GM18520 (cell line): Measurements from ENCODE around the gene KIAA1755.

Experiments used
- ATAC-seq: cut with Tn5 transposase; IDR thresholded peaks from one replicate; pipeline ENCODE4 v1.9.1; 2021; ENCODE audit not compliant: unreplicated experiment

The KIAA1755 gene

DNA sequence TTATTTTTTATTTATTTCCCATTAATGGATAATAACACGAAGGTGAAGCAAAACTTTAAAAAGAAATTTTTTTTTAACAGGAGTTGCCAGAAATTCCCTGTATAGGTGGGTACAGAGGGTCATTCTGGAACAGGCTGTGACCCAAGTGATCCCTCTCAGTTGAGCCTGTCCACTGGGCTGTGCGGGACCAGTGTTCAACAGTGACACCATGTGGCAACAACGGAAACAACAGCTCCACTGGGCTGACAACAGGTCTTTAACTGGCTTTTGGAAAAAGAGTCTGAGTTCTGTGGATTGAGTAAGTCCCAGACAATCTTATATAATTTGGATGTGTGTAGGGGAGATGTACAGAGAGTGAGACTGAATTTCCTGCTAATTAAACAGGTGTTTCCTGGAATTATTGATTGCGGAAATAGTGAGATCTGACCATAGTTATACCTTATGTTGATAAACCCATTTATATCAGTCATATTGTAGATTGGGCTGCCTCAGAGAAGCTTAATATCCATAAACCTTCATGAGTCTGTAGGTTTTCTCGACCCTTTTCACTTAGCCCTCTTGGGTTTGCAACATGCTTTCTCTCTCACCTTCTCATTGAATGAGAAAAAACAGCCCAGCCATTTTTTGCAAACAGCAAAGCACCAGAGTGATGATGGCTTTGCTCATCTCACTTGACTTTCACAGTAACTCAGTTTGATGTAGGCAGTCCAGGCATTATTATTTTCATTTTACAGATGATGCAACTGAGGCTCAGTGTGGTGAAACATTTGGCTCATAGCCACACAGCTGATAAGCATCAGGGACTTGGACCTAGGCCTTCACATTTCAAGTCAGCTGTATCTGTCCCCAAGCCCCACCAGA is 17.5 kb downstream of the KIAA1755 start:
- ATAC-seq, result no peak

DNA sequence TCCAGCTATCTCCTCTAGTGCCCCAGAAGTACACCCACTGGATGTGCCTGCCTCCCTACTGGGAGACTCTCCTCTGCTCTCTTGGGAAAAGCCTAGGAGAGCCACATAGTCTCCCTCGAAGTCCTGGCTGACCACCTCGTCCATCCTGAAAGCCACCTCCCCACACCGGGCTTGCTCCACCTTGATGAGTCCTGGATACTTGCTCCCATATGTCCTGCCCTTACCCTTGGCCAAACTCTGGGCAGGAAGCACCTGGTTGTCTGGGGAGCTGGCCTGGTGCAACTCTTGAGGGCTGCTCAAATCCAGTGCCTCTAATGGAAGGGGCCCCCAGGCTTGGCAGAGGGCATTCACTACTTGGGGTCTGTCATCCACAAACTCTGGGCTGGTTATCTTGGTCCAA is 19.3 kb downstream of the KIAA1755 start:
- no peak for ATAC-seq

DNA sequence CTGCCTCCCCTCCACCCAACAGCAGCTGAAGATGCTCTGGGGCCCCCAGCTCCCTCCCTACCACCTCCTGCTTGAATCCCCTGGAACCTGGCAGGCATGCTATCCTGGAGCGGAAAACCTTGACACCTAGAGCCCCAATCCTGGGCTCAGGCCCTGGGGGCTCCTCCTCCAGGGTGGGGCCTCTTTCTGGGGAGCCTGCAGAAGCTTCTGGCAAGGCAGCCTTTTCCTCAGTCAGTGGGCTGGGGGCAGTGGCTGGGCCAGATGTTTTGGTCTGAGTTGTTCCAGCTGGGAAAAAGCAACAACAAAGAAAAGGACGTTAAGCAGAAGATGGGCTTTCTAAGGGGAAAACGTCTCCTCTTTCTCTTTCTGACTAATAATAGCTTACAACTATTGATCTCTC is 21.1 kb downstream of the KIAA1755 start:
- no peak for ATAC-seq

DNA sequence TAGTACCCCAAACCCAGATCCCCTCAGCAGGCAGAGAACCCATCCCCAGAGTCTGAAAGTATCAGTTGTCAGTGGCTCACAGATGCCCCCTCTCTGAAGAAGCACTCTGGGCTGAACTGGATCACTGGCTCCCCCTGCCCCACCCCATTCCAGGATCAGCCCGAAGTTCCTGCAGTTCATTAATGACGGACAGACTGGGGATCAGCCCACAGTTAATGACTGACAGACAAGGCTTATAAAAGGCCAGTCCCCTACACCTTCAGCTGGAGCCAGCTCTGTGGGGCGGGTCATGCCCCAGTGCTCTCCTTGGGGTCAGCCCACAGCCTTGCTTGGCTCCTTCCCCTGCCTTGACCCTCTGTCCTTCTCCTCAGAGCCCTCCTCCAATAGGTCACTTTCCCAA is 21.7 kb downstream of the KIAA1755 start:
- no peak for ATAC-seq

DNA sequence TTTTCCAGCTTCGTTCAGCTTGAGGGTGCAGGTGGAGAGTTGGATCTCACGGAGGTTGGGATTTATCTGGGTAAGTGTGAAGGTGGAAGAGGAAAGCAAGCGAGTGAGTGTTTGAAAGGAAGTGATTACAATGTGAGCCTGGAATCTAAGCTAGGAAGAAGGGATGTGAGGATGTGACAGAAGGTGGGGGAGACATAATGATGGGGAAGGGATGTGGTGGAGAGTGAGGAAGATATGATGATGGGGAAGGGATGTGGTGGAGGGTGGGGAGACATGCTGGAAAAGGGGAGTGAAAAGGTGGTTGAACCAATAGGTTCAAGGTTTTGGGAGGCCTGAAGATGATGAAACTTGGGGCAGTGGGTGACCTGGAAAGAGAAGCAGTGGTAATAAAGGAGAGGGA is 23.2 kb downstream of the KIAA1755 start:
- no peak for ATAC-seq

DNA sequence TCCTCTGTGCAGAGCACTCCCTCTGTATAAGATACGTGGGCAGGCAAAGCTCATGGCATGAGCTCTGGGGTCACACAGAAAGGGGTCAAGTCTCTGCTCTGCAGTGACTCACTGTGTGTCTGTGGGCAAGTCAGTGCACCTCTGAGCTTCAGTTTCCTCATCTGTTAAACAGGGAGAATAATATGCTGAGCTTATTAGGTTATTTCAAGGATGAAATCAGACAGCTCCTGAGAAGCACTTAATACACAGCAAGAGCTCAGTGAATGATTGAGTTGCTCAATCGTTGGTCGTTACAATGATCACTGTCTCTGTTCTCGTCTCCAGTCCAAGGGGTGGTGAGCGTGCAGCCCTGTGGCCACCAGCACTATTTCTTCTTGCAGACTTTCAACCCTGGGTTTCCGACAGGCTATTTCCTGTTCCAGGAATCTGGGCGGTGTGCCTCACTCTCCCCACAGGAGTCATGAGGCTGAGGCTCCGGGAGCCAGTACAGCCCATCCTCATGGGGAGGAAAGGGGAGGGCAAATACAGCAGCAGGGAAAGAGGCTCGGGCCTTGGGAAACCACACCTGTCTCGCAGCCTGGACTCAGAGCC is 28.9 kb downstream of the KIAA1755 start:
- no peak for ATAC-seq

DNA sequence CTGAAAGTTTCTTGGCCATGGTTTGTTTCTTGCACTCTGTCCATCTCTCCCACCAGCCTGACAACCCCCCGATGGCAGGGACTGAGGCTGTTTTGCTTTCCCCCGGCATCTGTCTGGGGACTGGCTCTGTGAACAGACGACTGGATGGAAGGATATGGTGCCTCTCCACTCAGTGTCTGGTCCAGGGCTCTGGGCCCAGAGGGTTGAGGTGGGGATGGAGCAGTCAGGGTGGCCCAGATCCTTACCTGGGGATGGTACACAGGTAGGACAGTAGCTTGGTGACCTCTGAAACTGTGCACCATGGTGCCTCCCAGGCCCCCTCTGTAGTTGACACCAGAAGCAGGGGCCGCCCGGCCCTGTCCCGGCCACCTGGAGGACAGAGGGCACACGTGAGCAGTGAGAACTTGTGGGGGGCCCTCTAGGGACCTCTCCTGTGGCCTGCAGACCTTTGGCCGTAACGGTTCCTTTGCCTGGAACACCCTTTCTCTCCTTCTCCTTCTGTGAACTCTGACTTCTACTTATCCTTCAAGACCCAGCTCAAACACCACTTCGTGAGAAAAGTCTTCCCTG is 29.5 kb downstream of the KIAA1755 start:
- no peak for ATAC-seq

DNA sequence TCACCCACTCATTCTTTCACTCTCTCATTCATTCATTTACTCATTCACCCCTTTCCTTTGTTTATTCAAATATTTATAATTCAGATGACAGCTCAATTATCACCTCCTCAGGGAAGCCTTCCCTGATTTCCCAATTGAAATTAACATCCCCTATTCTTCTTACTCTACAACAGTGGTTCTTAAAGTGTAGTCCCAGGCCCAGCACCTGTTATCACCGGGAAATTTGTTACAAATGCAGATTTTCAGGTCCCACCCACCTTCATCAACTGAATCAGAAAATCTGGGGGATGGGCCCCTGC is 30.3 kb downstream of the KIAA1755 start:
- ATAC-seq, result no peak

DNA sequence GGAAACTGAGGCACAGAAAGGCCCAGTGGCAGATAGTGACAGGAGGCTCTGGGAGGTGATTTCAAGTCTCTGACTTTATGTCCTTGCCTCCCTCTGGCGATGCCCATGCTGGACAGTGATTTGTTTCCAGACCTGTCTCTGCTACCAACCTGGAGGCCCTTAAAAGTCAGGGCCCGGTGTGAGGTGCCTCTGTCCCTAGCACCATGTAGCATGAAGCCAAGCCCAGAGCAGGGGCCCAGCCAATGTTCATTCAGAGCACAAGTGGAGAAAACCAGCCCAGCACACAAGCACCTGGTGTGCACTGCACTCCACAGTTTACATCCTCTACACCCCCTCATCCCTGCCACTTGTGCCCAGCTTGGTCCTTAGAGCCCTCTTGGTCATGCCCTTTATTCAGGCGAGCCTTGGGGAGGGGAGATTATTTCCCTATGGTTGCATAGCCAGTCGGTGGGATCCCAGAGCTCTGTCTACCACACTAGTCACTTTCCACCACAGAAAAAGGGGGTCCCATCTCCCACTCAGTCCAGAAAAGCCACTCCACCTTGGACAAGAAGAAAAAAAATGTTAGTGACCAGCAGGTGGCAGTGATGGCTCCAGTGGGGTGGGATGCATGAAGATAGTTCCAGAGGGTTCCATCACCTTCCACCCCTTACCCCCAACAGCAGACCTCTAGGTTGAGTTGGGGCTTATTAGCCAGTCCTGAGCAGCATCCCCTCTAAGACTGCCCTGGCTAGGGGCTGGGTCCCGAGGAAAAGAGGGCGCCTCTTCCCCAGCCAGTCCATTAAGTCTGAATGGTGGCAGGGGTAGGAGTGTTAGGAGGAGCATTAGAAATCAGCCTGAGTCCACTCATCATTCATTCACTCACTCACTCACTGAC is 30.9 kb downstream of the KIAA1755 start:
- no peak for ATAC-seq

DNA sequence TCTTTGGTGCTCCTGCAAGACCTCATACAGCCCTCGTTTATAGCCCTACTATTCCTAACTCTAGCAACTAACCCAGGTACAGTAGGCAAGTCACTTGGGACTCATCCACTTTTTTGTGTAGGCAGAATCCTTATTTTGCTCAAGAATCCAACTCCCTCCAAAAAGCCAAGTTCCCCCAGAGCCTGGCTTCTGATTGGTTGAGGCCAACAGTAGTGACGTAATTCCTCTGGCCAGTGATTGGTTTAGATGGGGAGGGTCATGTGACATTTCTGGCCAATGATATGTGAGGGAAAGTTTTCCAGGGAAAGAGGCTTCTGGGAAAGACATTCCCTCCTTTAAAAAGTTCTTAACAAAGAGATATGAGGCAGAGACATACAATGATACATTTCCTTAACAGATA is 32.1 kb downstream of the KIAA1755 start:
- no peak for ATAC-seq

DNA sequence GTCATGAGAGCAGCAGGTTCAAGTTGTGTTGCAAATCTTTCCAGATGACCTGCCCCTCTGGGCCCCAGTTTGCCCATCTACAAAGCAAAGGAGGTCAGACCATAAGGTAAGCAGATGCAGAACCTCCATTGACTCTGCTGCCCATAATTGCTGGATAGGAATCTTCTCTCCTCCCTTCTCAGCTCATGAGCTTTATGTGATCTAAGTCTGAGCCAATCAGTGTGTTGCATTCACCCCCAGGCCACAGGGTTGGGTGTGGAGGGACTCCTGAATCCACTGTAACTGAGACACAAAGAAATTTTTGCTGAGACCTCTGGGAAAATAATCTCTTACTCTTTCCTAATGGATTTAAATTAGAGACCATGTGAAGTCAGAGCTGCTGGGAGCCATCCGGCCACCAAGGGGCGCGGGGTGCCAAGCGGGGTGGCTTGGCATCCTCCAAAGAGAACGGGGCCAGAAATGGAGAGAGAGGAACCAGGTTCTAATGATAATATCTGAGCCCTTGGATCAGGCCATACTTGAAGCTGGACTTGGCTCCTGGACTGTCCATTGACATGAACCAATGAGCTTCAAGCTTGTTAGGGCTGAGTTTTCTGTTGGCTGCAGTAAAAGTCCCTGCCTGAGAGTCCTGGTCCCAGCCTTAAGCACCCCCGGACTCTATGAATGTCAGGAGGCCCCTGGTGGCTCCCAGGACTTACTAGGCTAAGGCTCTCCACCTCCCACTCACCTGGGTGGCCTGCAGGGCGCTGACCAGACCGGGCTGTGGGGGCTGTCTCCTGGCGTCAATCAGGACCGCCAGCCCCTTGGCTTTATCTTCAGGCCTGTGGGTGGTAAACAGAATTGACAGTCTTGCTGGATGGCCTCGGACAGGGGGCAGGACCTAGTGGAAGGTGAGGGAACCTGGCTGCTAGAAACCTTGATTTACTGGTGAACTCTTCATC is 32.8 kb downstream of the KIAA1755 start:
- ATAC-seq, result no peak

DNA sequence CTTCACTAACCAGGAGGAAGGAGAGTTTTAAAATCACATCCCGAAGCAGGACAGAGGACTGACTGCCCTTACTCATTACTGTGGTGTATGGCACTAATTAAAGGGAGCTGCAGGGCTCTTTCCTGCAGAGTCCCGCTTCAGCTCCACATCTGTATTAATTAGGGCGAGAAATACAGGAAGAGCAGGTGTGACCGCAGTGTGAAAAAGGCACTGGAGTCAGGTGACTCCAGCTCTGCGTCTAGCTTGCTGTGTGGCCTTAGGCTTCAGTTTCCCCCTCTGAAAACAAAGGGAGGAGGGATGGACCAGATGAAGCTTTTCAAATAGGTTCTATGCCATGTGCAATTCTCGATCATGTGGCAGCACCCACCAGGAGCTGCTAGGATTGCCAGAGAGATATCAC is 34.0 kb downstream of the KIAA1755 start:
- no peak for ATAC-seq

DNA sequence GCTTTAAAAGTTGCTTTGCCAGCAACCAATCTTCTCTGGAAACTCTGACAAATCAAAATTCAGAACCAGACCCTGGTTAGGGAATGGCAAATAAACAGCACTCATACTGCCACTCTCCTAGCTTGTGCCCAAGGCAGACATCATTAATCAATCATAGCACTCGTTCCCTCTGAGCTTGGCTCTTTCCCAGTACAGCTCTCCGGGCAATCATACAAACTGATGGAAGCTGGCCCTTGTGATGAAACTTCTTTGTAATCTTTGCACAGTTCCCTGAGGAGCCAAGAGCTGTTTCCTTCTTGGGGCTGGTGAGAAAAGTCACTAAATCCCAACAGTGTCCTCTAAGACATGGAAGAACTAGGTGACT is 34.7 kb downstream of the KIAA1755 start:
- ATAC-seq, result no peak

DNA sequence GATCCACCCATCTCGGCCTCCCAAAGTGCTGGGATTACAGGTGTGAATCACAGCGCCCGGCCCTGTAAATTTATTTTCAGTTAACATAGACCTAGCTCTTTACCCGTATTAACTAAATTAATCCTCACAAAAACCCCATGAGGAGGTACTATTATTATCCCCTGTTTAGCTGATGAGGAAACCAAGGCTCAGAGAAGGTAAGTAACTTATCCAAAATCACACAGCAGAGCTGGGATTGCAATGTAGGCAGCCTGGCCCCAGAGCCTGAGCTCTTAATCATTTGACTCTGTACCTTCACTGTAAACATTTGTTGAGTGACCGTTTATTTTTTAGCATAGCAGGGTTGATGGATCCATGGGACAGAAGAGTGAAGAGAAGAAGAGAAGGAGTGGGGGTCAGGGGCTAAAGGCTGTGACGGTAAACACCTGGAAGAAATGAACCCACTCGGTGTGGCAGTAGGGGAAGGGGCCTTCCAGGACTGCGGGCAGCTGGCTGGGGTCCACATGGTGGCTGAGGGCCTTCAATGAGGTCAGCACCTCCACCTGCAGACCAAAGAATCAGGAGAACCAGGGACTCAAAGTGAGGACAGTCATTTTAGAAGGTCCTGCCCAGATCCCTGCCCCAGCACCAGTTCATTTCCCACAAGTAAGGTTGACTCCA is 35.2 kb downstream of the KIAA1755 start:
- ATAC-seq, result no peak

DNA sequence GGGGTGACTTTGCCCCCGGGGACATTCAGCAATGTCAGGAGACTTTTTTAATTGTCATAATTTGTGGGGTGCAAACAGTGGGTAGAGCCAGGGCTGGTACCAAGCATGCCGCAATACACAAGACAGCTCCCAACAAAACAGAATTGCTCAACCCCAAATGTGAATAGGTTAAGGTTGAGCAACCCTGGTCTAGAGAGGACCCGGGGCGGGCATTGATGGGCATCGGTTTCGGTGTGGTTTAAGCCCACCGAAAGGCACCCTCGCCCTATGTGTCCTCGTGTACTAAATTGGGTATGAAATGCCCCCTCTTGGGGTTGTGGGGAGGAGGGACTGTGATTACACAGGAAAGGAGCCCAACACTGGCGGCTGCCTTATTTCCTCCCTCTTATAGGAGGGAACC is 36.0 kb downstream of the KIAA1755 start:
- ATAC-seq, result no peak

DNA sequence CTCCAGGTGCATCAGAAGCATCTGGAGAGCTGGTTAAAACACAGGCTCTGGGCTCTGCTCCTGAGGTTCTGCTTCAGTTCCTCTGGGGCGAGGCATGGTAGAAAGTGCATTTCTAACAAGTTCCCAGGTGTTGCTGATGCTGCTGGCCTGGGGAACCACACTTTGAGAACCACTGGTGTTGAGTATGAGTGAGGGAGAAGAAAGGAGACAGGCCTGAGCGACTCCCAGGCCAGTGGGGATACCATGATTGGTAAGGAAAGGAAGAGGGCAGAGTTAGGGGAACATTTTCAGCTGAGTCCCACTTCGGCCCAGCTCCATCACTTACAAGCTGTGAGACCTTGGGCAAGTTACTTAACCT is 36.8 kb downstream of the KIAA1755 start:
- ATAC-seq, result no peak

DNA sequence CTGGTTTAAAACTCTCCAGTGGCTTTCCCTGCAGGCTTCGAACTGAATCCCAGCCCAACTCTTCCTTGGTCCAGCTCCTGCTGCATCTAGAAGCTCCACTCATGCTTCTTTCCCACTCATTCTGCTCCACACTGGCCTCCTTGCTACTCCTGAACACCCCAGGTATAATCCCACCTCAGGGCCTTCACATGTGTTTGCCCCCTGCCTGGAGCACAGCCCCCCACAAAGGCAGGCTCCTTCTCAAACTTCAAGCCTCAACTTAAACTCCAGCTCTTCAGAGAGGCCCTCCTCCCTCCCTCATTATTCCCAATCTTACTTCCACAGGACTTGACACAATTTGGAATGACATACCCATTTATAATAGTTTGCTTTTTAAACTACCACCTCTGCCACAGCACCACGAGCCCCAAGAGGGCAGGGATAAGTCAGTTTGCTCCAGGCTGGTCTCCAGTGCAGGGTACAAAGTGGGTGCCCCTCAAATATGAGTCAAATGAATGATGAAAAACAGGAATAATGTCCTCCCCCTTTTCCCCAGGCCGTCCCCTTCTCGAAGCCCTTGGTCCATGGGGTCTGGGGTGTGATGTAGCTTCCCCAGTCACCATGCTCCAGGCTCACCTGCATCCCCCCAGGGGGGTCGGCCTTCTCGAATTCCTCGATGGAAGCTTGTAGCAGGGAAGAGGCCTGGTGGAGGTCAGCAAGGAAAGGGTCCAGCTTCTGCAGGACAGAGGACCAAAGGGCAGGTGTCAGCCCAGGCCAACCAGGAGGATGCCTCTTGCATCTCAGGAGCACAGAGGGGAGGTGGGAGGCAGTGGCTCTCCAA is 37.4 kb downstream of the KIAA1755 start:
- ATAC-seq, result no peak

DNA sequence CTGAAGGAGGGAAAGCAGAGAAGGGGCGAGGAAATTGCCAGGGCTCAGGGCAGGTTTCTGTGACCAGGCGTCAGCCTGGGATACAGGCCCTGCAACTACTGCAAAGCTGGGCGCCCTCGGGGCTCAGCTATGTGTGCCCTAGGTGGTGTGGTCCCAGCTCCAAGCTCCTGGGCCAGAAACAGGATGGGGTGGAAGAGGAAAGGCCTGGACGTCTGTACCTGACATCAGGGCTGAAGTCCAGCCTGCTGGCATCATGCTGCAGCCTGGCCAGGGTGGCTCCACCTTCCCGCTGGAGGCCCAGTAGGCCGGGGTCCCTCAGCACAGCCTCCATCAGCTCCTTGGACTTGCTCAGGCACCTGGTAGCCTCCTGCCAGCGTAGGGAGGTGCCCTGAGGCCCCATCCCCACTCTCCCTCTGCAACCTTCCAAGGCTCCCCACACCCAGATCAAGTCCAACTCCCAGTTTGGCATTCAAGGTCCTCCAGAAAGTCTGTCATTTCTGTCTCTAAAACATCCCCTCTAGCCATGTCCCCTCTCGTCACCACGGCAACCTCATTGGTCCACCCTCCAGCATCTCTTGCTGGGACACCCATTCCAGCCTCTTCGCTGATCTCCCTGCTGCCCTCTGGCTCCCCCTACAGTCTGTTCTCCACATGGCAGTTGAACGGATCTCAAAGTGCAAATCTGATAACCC is 38.2 kb downstream of the KIAA1755 start:
- ATAC-seq, result no peak

DNA sequence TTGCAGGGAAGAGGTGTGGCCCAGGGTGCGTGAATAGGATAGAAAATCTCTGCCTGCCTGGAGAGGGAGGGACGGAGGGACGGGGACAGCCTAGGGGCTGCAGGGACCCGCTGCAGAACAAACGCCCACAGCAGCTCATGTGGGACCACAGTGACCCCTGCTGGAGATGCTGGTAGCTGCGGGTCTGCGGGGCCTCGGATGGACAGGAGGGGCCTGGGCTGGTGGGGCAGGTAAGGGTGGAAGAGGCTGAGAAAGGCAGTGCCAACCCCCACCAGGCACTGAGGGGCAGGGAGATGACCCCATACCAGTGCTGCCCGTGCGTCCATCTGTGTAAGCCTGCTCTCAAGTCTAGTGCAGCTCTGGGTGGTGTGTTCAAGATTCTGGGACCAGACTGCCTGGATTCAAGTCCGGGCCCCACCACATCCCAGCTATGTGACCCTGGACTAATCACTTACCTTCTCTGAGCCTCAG is 39.4 kb downstream of the KIAA1755 start:
- no peak for ATAC-seq
